Mesendoderm (in vitro differentiated cells): ENCODE measurements around the gene FRMD4A.

Experiments
- DNase-seq: peaks from one replicate; pipeline ENCODE4 v3.0.0; 2013
- H2AK5ac ChIP-seq: 2 replicates; pipeline ENCODE4 v1.6.1; 2013; ENCODE audit warnings: low read length, inconsistent platforms
- H2BK120ac ChIP-seq: 2 replicates; pipeline ENCODE4 v1.6.1; 2013; ENCODE audit warnings: low read depth, mild to moderate bottlenecking, low read length, moderate library complexity, mixed read lengths
- H2BK15ac ChIP-seq: replicated peaks from 2 replicates; pipeline ENCODE4 v1.6.1; 2013; ENCODE audit warnings: low read depth, mild to moderate bottlenecking, moderate library complexity
- H2BK5ac ChIP-seq: 2 replicates; pipeline ENCODE4 v1.6.1; 2013; ENCODE audit warnings: low read length, inconsistent platforms
- H3K18ac ChIP-seq: 2 replicates; pipeline ENCODE4 v1.6.1; 2013; ENCODE audit warnings: mild to moderate bottlenecking, low read length, mixed read lengths
- H3K23ac ChIP-seq: one replicate; pipeline ENCODE4 v1.6.1; 2013; ENCODE audit warnings: low read length
- H3K27ac ChIP-seq: 2 replicates; pipeline ENCODE4 v1.5.1; 2013; ENCODE audit warnings: low read depth, mild to moderate bottlenecking, inconsistent platforms, low read length, moderate library complexity
- H3K27me3 ChIP-seq: 2 replicates; pipeline ENCODE4 v1.6.1; 2013; ENCODE audit warnings: low read length, control low read depth, mild to moderate bottlenecking, inconsistent platforms; ENCODE audit not compliant: insufficient read depth, poor library complexity
- H3K36me3 ChIP-seq: 2 replicates; pipeline ENCODE4 v1.6.1; 2013; ENCODE audit warnings: low read length, inconsistent platforms; ENCODE audit not compliant: control insufficient read depth, insufficient read depth
- H3K4ac ChIP-seq: one replicate; pipeline ENCODE4 v1.6.1; 2013; ENCODE audit warnings: low read depth, mild to moderate bottlenecking, low read length, moderate library complexity
- H3K4me1 ChIP-seq: 2 replicates; pipeline ENCODE4 v1.6.1; 2013; ENCODE audit warnings: low read depth, low read length, inconsistent platforms; ENCODE audit not compliant: control insufficient read depth
- H3K4me2 ChIP-seq: 2 replicates; pipeline ENCODE4 v1.6.1; 2013; ENCODE audit warnings: low read length
- H3K4me3 ChIP-seq: 2 replicates; pipeline ENCODE4 v1.5.1; 2013; ENCODE audit warnings: mild to moderate bottlenecking, low read length
- H3K56ac ChIP-seq: one replicate; pipeline ENCODE4 v1.6.1; 2013; ENCODE audit warnings: low read length
- H3K79me1 ChIP-seq: 2 replicates; pipeline ENCODE4 v1.6.1; 2013; ENCODE audit warnings: low read length, inconsistent platforms
- H3K79me2 ChIP-seq: 2 replicates; pipeline ENCODE4 v1.6.1; 2013; ENCODE audit warnings: mild to moderate bottlenecking, low read length; ENCODE audit not compliant: control insufficient read depth, insufficient read depth
- H3K9ac ChIP-seq: 2 replicates; pipeline ENCODE4 v1.6.1; 2013; ENCODE audit warnings: low read length, inconsistent platforms
- H4K5ac ChIP-seq: one replicate; pipeline ENCODE4 v1.6.1; 2013; ENCODE audit warnings: low read length
- H4K8ac ChIP-seq: one replicate; pipeline ENCODE4 v1.6.1; 2013; ENCODE audit warnings: low read depth, mild to moderate bottlenecking, control low read depth, low read length, moderate library complexity
- WGBS: extraction: QIAGEN DNeasy Blood & Tissue Kit; methylation state at CpG from one replicate; pipeline ENCODE4 v1.1.7; 2013; ENCODE audit warnings: low lambda C conversion rate, missing lambda C conversion rate; ENCODE audit not compliant: insufficient coverage; ENCODE audit errors: extremely low coverage; 5-methylcytosine and 5-hydroxymethylcytosine counted together

FRMD4A gene

GRCh38 chr10:13733071-13733470 lies 597.7 kb downstream of the FRMD4A start:
- H3K27ac ChIP-seq = no peak overlapping the region
- no peaks in the 10 kb centered on the region for H3K79me1 ChIP-seq
- H2BK120ac ChIP-seq = no peak overlapping the region
- no CpG with 5 or more reads among the region's 7 CpGs for WGBS
- H3K4me1 ChIP-seq = no peaks in the 10 kb centered on the region
- no peaks in the 10 kb centered on the region for H3K36me3 ChIP-seq
- no peak overlapping the region for H3K18ac ChIP-seq
- H2BK15ac ChIP-seq = no peak overlapping the region
- DNase-seq = no peak
- H2AK5ac ChIP-seq = no peak overlapping the region
- H3K23ac ChIP-seq = no peak overlapping the region
- H2BK5ac ChIP-seq = no peak overlapping the region
- H3K79me2 ChIP-seq = no peaks in the 10 kb centered on the region
- H3K56ac ChIP-seq = no peak overlapping the region
- H3K4me3 ChIP-seq = no peak overlapping the region
- H4K5ac ChIP-seq = no peak overlapping the region
- no peak overlapping the region for H3K9ac ChIP-seq
- no peak overlapping the region for H4K8ac ChIP-seq
- H3K27me3 ChIP-seq = no peaks in the 10 kb centered on the region
- H3K4ac ChIP-seq = no peak overlapping the region
- no peak overlapping the region for H3K4me2 ChIP-seq

- no peaks in the 10 kb centered on the region for H3K79me1 ChIP-seq
- no peaks in the 10 kb centered on the region for H3K27me3 ChIP-seq
- no peak overlapping the region for H3K4me3 ChIP-seq
- no peak overlapping the region for H3K18ac ChIP-seq
- no peak for DNase-seq
- H4K5ac ChIP-seq = no peak overlapping the region
- H3K4me1 ChIP-seq = no peaks in the 10 kb centered on the region
- H3K23ac ChIP-seq = no peak overlapping the region
- no peak overlapping the region for H2BK15ac ChIP-seq
- no peak overlapping the region for H3K4me2 ChIP-seq
- no peak overlapping the region for H2BK5ac ChIP-seq
- H3K36me3 ChIP-seq = no peaks in the 10 kb centered on the region
- no peak overlapping the region for H3K27ac ChIP-seq
- no CpG with 5 or more reads among the region's 6 CpGs for WGBS
- H3K79me2 ChIP-seq = no peaks in the 10 kb centered on the region
- no peak overlapping the region for H4K8ac ChIP-seq
- no peak overlapping the region for H3K56ac ChIP-seq
- no peak overlapping the region for H3K4ac ChIP-seq
- H2AK5ac ChIP-seq = no peak overlapping the region
- H3K9ac ChIP-seq = no peak overlapping the region
- H2BK120ac ChIP-seq = no peak overlapping the region
Measured at GRCh38 chr10:13732465-13732881, 598.3 kb downstream of the FRMD4A start.

GRCh38 chr10:13731799-13732198 lies 598.9 kb downstream of the FRMD4A start:
- Histone ChIP-seq H3K79me2 (no peaks in the 10 kb centered on the region), H3K9ac (no peak overlapping the region), H4K8ac (no peak overlapping the region), H3K18ac (no peak overlapping the region), H4K5ac (no peak overlapping the region), H3K23ac (no peak overlapping the region), H2BK120ac (no peak overlapping the region), H3K4me1 (no peaks in the 10 kb centered on the region), H2BK5ac (no peak overlapping the region), H2AK5ac (no peak overlapping the region), H3K36me3 (no peaks in the 10 kb centered on the region), H3K79me1 (no peaks in the 10 kb centered on the region), H3K56ac (no peak overlapping the region), H3K27ac (no peak overlapping the region), H3K4me2 (no peak overlapping the region), H3K4ac (no peak overlapping the region), H3K27me3 (no peaks in the 10 kb centered on the region), H3K4me3 (no peak overlapping the region), H2BK15ac (no peak overlapping the region)
- no peak for DNase-seq
- no CpG with 5 or more reads among the region's 8 CpGs for WGBS

- no peak overlapping the region for H2BK120ac ChIP-seq
- WGBS = no CpG with 5 or more reads among the region's 7 CpGs
- H3K18ac ChIP-seq = no peak overlapping the region
- H3K27ac ChIP-seq = no peak overlapping the region
- H2BK15ac ChIP-seq = no peak overlapping the region
- no peak overlapping the region for H3K9ac ChIP-seq
- H3K56ac ChIP-seq = no peak overlapping the region
- no peaks in the 10 kb centered on the region for H3K27me3 ChIP-seq
- H2BK5ac ChIP-seq = no peak overlapping the region
- no peak overlapping the region for H3K4ac ChIP-seq
- no peaks in the 10 kb centered on the region for H3K4me1 ChIP-seq
- no peaks in the 10 kb centered on the region for H3K79me1 ChIP-seq
- H3K4me3 ChIP-seq = no peak overlapping the region
- no peak for DNase-seq
- H3K23ac ChIP-seq = no peak overlapping the region
- no peaks in the 10 kb centered on the region for H3K36me3 ChIP-seq
- no peaks in the 10 kb centered on the region for H3K79me2 ChIP-seq
- H2AK5ac ChIP-seq = no peak overlapping the region
- H4K5ac ChIP-seq = no peak overlapping the region
- H3K4me2 ChIP-seq = no peak overlapping the region
- no peak overlapping the region for H4K8ac ChIP-seq
Measured at GRCh38 chr10:13730956-13731355, 599.8 kb downstream of the FRMD4A start.

- H3K36me3 ChIP-seq = no peaks in the 10 kb centered on the region
- H2BK120ac ChIP-seq = no peak overlapping the region
- no peaks in the 10 kb centered on the region for H3K4me1 ChIP-seq
- H3K9ac ChIP-seq = no peak overlapping the region
- no peak overlapping the region for H2BK15ac ChIP-seq
- H3K4me3 ChIP-seq = no peak overlapping the region
- no peaks in the 10 kb centered on the region for H3K79me1 ChIP-seq
- H2AK5ac ChIP-seq = no peak overlapping the region
- no peak overlapping the region for H3K23ac ChIP-seq
- no peak overlapping the region for H3K27ac ChIP-seq
- no peak overlapping the region for H3K56ac ChIP-seq
- no peak overlapping the region for H3K4me2 ChIP-seq
- H3K18ac ChIP-seq = no peak overlapping the region
- WGBS = no CpG with 5 or more reads among the region's 10 CpGs
- no peaks in the 10 kb centered on the region for H3K27me3 ChIP-seq
- no peak overlapping the region for H4K5ac ChIP-seq
- no peak overlapping the region for H2BK5ac ChIP-seq
- no peak overlapping the region for H3K4ac ChIP-seq
- DNase-seq = no peak
- no peaks in the 10 kb centered on the region for H3K79me2 ChIP-seq
- H4K8ac ChIP-seq = no peak overlapping the region
Measured at GRCh38 chr10:13730306-13730652, 600.4 kb downstream of the FRMD4A start.

DNA sequence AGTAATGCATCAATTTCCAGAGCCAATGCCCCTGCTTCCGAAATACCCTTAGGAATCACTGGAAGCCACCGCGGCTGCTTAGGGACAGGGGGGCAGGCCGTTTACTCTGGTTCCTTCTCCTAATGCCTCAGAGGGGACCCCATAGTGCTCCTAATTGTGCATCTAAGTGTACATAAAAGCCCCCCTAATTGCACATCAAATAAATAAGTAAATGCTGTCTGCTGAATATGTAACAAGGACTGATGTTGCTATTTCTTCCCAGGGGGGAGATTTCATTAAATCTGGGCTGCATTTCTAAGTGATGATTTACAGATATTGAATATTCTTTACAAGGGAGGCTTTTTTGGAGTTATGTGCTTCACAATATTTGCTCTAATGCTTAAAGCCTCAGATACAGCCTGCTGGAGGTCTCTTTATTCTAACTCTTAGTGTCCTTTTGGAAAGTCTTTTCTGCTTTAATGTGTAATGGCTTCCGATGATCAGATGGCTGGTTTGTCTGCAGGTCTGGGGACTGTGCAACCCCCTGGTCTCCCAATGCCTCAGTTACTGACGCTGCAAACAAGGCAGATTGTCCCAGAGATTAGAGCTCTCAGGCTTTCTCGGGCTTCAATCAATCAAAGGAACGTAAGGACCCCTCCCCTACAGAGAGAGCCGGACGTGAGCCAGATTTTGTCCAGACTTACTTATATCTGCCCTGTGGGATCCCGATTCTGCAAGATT lies 601.0 kb downstream of the FRMD4A start:
- Histone ChIP-seq H3K4me1 (no peaks in the 10 kb centered on the region), H2BK5ac (no peak overlapping the region), H4K8ac (no peak overlapping the region), H3K18ac (no peak overlapping the region), H4K5ac (no peak overlapping the region), H3K4me3 (no peak overlapping the region), H3K79me1 (no peaks in the 10 kb centered on the region), H2BK15ac (no peak overlapping the region), H3K27me3 (no peaks in the 10 kb centered on the region), H3K4me2 (no peak overlapping the region), H3K23ac (no peak overlapping the region), H3K36me3 (no peaks in the 10 kb centered on the region), H3K79me2 (no peaks in the 10 kb centered on the region), H3K9ac (no peak overlapping the region), H2AK5ac (no peak overlapping the region), H3K4ac (no peak overlapping the region), H3K56ac (no peak overlapping the region), H2BK120ac (no peak overlapping the region), H3K27ac (no peak overlapping the region)
- no peak for DNase-seq
- no CpG with 5 or more reads among the region's 11 CpGs for WGBS
